ENCODE data around the gene HECTD1. TPM values are rescaled to one million over a fixed set of nuclear protein-coding genes. Genes with fewer than 3 reads are reported as not detected.
A peak's percentile ranks its signal among the peaks of the same experiment; 100 is the strongest.
"Not testable (repeated sequence)": the region's sequence is repeated elsewhere in the genome, so short reads cannot be mapped to it uniquely, and the experiment has no call there.

HECTD1 gene
- total RNA-seq, 1 donor from 2014 or later, result 234 TPM

DNA sequence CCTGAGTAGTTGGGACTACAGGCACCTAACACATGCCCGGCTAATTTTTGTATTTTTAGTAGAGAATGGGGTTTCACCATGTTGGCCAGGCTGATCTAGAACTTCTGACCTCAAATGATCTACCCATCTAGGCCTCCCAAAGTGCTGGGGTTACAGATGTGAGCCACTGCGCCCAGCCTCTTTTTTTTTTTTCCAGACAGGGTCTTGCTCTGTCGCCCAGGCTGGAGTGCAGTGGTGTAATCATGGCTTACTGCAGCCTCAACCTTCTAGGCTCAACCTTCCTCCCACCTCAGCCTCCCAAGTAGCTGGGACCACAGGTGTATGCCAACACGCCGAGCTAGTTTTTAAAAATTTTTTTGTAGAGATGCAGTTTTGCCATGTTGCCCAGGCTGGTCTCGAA is 25.6 kb downstream of the HECTD1 start:
- not testable (repeated sequence) for H3K4me3 ChIP-seq (ENCODE audit: low read length in 3 of 3); H3K27me3 ChIP-seq (ENCODE audit: control insufficient read depth in 3 of 3, insufficient read depth in 3 of 3, low read length in 3 of 3); H3K27ac ChIP-seq (ENCODE audit: low read depth, low read length); H3K9ac ChIP-seq (ENCODE audit: low read depth in 1 of 3, low read length in 3 of 3); H3K4me1 ChIP-seq (ENCODE audit: control insufficient read depth in 3 of 3, insufficient read depth in 3 of 3, low read length in 3 of 3); H3K9me3 ChIP-seq (ENCODE audit: control insufficient read depth in 3 of 3, low read length in 3 of 3); H3K36me3 ChIP-seq (ENCODE audit: control insufficient read depth in 3 of 3, insufficient read depth in 3 of 3, low read length in 3 of 3)

DNA sequence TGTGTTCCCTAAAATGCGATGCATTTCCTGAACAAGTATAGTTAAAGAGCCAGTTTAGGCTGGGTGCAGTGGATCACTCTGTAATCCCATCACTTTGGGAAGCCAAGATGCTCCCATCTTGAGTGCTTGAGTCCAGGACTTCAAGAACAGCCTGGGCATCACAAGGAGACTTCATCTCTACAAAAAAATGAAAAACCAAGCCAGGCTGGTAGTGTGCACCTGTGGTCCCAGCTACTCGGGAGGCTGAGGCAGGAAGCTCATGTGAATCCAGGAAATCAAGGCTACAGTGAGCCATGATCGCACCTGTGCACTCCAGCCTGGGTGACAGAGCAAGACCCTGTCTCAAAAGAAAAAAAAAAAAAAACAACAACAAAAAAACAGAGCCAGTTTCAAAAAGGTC is 26.3 kb downstream of the HECTD1 start:
- H3K9ac ChIP-seq (ENCODE audit: low read depth in 1 of 3, low read length in 3 of 3), result no peak overlapping the region
- H3K4me1 ChIP-seq (ENCODE audit: control insufficient read depth in 3 of 3, insufficient read depth in 3 of 3, low read length in 3 of 3), result no peaks in the 10 kb centered on the region
- H3K9me3 ChIP-seq (ENCODE audit: control insufficient read depth in 3 of 3, low read length in 3 of 3), result no peaks in the 10 kb centered on the region
- no peak overlapping the region for H3K4me3 ChIP-seq (ENCODE audit: low read length in 3 of 3)
- H3K27me3 ChIP-seq (ENCODE audit: control insufficient read depth in 3 of 3, insufficient read depth in 3 of 3, low read length in 3 of 3), result no peaks in the 10 kb centered on the region
- peaks cover 5 to 11% (median 5%) of the 10 kb centered on the region in 3 donors for H3K36me3 ChIP-seq (ENCODE audit: control insufficient read depth in 3 of 3, insufficient read depth in 3 of 3, low read length in 3 of 3)
- no peak overlapping the region for H3K27ac ChIP-seq (ENCODE audit: low read depth, low read length)

DNA sequence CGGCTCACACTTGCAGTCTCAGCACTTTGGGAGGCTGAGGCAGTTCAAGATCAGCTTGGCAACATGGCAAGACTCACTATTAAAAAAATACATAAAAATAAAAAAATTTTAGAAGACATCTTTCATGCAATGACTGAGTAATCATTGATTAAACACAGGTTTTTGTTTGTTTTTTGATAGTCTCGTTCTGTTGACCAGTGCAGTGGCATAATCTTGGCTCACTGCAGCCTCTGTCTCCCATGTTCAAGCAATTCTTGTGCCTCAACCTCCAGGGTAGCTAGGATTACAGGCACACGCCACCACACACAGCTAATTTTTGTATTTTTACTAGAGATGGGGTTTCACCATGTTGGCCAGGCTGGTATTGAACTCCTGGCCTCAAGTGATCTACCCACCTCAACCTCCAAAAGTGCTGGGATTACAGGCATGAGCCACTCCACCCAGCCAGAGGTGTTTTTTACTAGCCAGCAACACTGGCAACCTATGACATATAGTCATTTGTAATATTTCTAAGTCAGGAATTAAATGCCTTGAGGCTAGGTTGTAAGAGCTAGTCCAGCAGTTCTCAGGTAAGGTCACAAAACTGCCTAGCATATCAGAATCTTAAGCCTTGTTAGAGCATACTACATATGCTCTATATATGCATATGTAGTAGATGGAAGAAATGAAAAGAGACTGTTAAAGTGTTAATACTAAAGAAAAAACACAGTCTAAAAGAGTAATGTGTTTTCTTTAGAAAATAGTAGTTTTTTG is 27.1 kb downstream of the HECTD1 start:
- Histone ChIP-seq H3K4me1 (ENCODE audit: control insufficient read depth in 3 of 3, insufficient read depth in 3 of 3, low read length in 3 of 3) (no peaks in the 10 kb centered on the region), H3K9ac (ENCODE audit: low read depth in 1 of 3, low read length in 3 of 3) (no peak overlapping the region), H3K9me3 (ENCODE audit: control insufficient read depth in 3 of 3, low read length in 3 of 3) (no peaks in the 10 kb centered on the region), H3K27me3 (ENCODE audit: control insufficient read depth in 3 of 3, insufficient read depth in 3 of 3, low read length in 3 of 3) (no peaks in the 10 kb centered on the region), H3K36me3 (ENCODE audit: control insufficient read depth in 3 of 3, insufficient read depth in 3 of 3, low read length in 3 of 3) (peaks cover 5 to 15% (median 5%) of the 10 kb centered on the region in 3 donors), H3K4me3 (ENCODE audit: low read length in 3 of 3) (no peak overlapping the region), H3K27ac (ENCODE audit: low read depth, low read length) (no peak overlapping the region)

DNA sequence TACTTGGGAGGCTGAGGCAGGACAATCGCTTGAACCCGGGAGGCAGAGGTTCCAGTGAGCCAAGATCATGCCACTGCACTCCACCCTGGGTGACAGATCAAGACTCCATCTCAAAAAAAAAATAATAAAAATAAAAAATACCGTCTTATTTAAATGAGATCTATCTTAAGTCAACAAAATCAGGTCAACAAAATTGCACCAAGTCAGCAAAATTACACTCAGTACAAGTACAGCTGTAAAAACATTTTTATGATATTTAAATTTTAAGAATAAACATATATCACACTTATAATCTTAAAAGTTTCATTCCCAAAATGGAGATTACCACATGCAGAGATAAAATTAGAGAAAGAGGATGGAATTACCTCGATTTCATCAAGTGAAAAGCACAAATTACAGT is 33.2 kb downstream of the HECTD1 start:
- Histone ChIP-seq H3K9ac (ENCODE audit: low read depth in 1 of 3, low read length in 3 of 3) (no peak overlapping the region), H3K36me3 (ENCODE audit: control insufficient read depth in 3 of 3, insufficient read depth in 3 of 3, low read length in 3 of 3) (peaks cover 8 to 44% (median 39%) of the 10 kb centered on the region in 3 donors)

DNA sequence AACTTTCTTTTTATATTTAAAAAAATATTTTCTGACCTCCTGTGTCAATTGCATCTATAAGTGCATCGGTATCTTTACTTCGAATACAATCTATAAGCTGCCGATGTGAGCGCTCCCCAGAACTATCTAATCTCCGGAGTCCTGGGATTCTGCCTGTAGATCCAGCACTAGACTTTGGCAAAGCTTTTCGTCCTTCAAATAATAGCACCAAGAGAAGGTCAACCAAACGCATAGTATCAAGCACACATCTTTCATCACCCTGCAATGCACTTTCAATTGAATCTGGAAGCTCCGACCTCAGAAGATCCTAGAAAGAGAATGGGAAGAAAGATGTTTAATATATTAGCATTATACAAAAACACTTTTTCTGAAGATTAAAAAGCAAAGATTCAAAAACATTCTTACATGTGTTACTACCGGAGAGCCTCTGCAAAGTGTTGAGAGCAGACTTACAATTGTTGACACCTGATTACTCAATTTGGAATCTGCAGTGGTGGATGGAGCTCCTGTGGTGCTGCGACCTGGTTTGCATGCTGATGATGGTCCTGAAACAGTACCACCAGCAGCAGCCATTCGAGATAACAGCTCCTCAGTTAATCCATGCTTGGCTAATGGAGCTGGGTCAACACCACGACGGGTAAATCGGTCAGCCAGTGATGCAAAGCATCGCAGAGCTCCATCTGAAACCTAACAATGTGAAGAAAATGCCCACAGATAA is 34.3 kb downstream of the HECTD1 start:
- H3K27ac ChIP-seq (ENCODE audit: low read depth, low read length), result no peak overlapping the region
- H3K9ac ChIP-seq (ENCODE audit: low read depth in 1 of 3, low read length in 3 of 3), result no peak overlapping the region
- no peaks in the 10 kb centered on the region for H3K27me3 ChIP-seq (ENCODE audit: control insufficient read depth in 3 of 3, insufficient read depth in 3 of 3, low read length in 3 of 3)
- peaks cover 0 to 2% (median 0%) of the 10 kb centered on the region in 3 donors for H3K4me1 ChIP-seq (ENCODE audit: control insufficient read depth in 3 of 3, insufficient read depth in 3 of 3, low read length in 3 of 3)
- H3K9me3 ChIP-seq (ENCODE audit: control insufficient read depth in 3 of 3, low read length in 3 of 3), result no peaks in the 10 kb centered on the region
- H3K4me3 ChIP-seq (ENCODE audit: low read length in 3 of 3), result no peak overlapping the region
- peaks cover 8 to 50% (median 44%) of the 10 kb centered on the region in 3 donors for H3K36me3 ChIP-seq (ENCODE audit: control insufficient read depth in 3 of 3, insufficient read depth in 3 of 3, low read length in 3 of 3)

More for the DNA sequence above, 33.2 kb downstream of the HECTD1 start:
- Histone ChIP-seq H3K27me3 (ENCODE audit: control insufficient read depth in 3 of 3, insufficient read depth in 3 of 3, low read length in 3 of 3) (no peaks in the 10 kb centered on the region), H3K27ac (ENCODE audit: low read depth, low read length) (no peak overlapping the region), H3K4me3 (ENCODE audit: low read length in 3 of 3) (no peak overlapping the region), H3K4me1 (ENCODE audit: control insufficient read depth in 3 of 3, insufficient read depth in 3 of 3, low read length in 3 of 3) (peaks cover 0 to 2% (median 0%) of the 10 kb centered on the region in 3 donors), H3K9me3 (ENCODE audit: control insufficient read depth in 3 of 3, low read length in 3 of 3) (no peaks in the 10 kb centered on the region)

DNA sequence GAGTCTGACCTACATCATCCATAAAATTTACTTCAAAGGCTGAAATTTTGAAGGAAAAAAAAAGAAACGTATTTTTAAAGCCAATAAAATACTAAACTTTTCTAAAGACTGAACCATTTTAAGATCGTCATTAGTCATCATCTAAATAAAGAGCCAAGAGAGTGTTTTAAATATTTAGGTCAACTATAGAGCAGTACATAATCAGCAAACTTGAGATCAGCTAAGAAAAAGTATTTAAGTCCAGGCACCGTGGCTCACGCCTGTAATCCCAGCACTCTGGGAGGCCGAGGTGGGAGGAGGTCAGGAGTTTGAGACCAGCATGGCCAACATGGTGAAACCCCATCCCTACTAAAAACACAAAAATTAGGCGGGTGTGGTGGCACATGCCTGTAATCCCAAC is 35.5 kb downstream of the HECTD1 start:
- peaks cover 0 to 2% (median 0%) of the 10 kb centered on the region in 3 donors for H3K4me1 ChIP-seq (ENCODE audit: control insufficient read depth in 3 of 3, insufficient read depth in 3 of 3, low read length in 3 of 3)
- H3K27ac ChIP-seq (ENCODE audit: low read depth, low read length), result no peak overlapping the region
- H3K4me3 ChIP-seq (ENCODE audit: low read length in 3 of 3), result no peak overlapping the region
- no peaks in the 10 kb centered on the region for H3K27me3 ChIP-seq (ENCODE audit: control insufficient read depth in 3 of 3, insufficient read depth in 3 of 3, low read length in 3 of 3)
- no peaks in the 10 kb centered on the region for H3K9me3 ChIP-seq (ENCODE audit: control insufficient read depth in 3 of 3, low read length in 3 of 3)
- no peak overlapping the region for H3K9ac ChIP-seq (ENCODE audit: low read depth in 1 of 3, low read length in 3 of 3)
- H3K36me3 ChIP-seq (ENCODE audit: control insufficient read depth in 3 of 3, insufficient read depth in 3 of 3, low read length in 3 of 3), result peaks cover 14 to 54% (median 53%) of the 10 kb centered on the region in 3 donors

DNA sequence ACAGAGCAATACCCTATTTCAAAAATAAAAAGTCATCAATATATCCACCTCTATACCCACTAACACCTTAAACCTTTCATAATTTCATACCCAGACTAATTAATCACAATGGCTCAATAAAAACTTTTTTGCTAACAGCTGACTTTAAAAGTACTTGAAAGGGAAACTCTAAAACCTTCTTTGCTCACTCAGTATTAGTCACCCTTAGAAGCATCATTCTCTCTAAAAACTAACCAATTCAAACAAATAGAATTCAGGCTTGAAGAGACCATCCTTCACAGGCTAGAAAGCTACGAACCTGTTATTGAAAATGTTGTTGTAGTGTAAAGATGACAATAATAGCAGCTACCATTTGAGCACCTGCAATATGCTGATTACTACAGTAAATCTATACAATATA is 37.2 kb downstream of the HECTD1 start:
- H3K9me3 ChIP-seq (ENCODE audit: control insufficient read depth in 3 of 3, low read length in 3 of 3), result no peaks in the 10 kb centered on the region
- no peak overlapping the region for H3K9ac ChIP-seq (ENCODE audit: low read depth in 1 of 3, low read length in 3 of 3)
- H3K4me3 ChIP-seq (ENCODE audit: low read length in 3 of 3), result no peak overlapping the region

DNA sequence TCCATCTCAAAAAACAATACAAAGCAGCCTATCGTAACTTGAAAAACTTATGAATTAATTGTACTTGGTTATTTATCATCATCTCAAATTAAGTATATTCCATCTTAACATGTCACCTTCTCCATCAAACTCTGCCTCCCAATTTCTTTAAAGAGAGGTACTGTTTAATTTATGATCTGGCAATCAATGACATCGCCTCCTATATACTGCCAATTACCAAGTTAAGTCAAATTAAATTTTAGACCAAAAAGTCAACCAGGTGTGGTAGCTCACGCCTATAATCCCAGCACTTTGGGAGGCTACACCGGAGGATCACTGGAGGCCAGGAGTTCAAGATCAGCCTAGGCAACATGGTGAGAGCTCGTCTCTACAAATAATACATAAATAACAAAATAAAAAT is 37.7 kb downstream of the HECTD1 start:
- no peak overlapping the region for H3K27ac ChIP-seq (ENCODE audit: low read depth, low read length)
- H3K9ac ChIP-seq (ENCODE audit: low read depth in 1 of 3, low read length in 3 of 3), result no peak overlapping the region
- H3K4me3 ChIP-seq (ENCODE audit: low read length in 3 of 3), result no peak overlapping the region
- no peaks in the 10 kb centered on the region for H3K27me3 ChIP-seq (ENCODE audit: control insufficient read depth in 3 of 3, insufficient read depth in 3 of 3, low read length in 3 of 3)
- H3K4me1 ChIP-seq (ENCODE audit: control insufficient read depth in 3 of 3, insufficient read depth in 3 of 3, low read length in 3 of 3), result peaks cover 0 to 11% (median 2%) of the 10 kb centered on the region in 3 donors
- peaks cover 22 to 63% (median 54%) of the 10 kb centered on the region in 3 donors for H3K36me3 ChIP-seq (ENCODE audit: control insufficient read depth in 3 of 3, insufficient read depth in 3 of 3, low read length in 3 of 3)
- H3K9me3 ChIP-seq (ENCODE audit: control insufficient read depth in 3 of 3, low read length in 3 of 3), result no peaks in the 10 kb centered on the region

More for the DNA sequence above, 37.2 kb downstream of the HECTD1 start:
- H3K27ac ChIP-seq (ENCODE audit: low read depth, low read length), result no peak overlapping the region
- peaks cover 0 to 6% (median 2%) of the 10 kb centered on the region in 3 donors for H3K4me1 ChIP-seq (ENCODE audit: control insufficient read depth in 3 of 3, insufficient read depth in 3 of 3, low read length in 3 of 3)
- no peaks in the 10 kb centered on the region for H3K27me3 ChIP-seq (ENCODE audit: control insufficient read depth in 3 of 3, insufficient read depth in 3 of 3, low read length in 3 of 3)
- peaks cover 22 to 60% (median 58%) of the 10 kb centered on the region in 3 donors for H3K36me3 ChIP-seq (ENCODE audit: control insufficient read depth in 3 of 3, insufficient read depth in 3 of 3, low read length in 3 of 3)

DNA sequence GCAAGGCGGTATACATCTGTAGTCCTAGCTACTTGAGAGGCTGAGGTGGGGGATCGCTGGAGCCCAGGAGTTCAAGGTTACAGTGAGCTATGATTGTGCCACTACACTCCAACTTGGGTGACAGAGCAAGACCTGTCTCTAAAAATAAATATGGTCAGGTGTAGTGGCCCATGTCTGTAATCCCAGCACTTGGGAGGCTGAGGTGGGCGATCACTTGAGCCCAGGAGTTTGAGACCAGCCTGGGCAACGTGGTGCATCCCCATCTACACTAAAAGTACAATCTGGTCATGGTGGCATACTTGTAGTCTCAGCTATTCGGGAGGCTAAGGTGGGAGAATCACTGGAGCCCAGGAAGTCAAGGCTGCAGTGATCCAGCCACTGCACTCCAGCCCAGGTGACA is 40.6 kb downstream of the HECTD1 start:
- Histone ChIP-seq H3K9me3 (ENCODE audit: control insufficient read depth in 3 of 3, low read length in 3 of 3) (no peaks in the 10 kb centered on the region), H3K9ac (ENCODE audit: low read depth in 1 of 3, low read length in 3 of 3) (no peak overlapping the region), H3K4me1 (ENCODE audit: control insufficient read depth in 3 of 3, insufficient read depth in 3 of 3, low read length in 3 of 3) (peaks cover 0 to 11% (median under 1%) of the 10 kb centered on the region in 3 donors), H3K36me3 (ENCODE audit: control insufficient read depth in 3 of 3, insufficient read depth in 3 of 3, low read length in 3 of 3) (peaks cover 17 to 59% (median 58%) of the 10 kb centered on the region in 3 donors), H3K27ac (ENCODE audit: low read depth, low read length) (no peak overlapping the region), H3K27me3 (ENCODE audit: control insufficient read depth in 3 of 3, insufficient read depth in 3 of 3, low read length in 3 of 3) (no peaks in the 10 kb centered on the region), H3K4me3 (ENCODE audit: low read length in 3 of 3) (no peak overlapping the region)

DNA sequence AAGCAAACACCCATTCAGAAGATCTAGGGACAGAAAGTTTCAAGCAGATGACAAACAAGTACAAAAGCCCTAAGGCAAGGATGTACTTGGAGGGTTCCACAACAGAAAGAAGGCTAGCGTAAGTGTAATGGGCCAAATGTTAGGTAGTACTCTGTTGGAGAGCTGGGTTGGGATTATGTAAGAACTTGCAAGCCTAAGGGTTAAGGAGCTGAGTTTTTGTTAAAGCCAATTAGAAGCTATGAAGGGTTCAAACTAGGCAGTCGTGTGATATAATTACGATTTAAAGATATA is 41.4 kb downstream of the HECTD1 start:
- peaks cover 17 to 59% (median 58%) of the 10 kb centered on the region in 3 donors for H3K36me3 ChIP-seq (ENCODE audit: control insufficient read depth in 3 of 3, insufficient read depth in 3 of 3, low read length in 3 of 3)
- H3K27me3 ChIP-seq (ENCODE audit: control insufficient read depth in 3 of 3, insufficient read depth in 3 of 3, low read length in 3 of 3), result no peaks in the 10 kb centered on the region
- no peaks in the 10 kb centered on the region for H3K9me3 ChIP-seq (ENCODE audit: control insufficient read depth in 3 of 3, low read length in 3 of 3)
- peak overlapping the region; percentile 55 for H3K27ac ChIP-seq (ENCODE audit: low read depth, low read length)
- peaks cover 0 to 11% (median 0%) of the 10 kb centered on the region in 3 donors for H3K4me1 ChIP-seq (ENCODE audit: control insufficient read depth in 3 of 3, insufficient read depth in 3 of 3, low read length in 3 of 3)
- H3K4me3 ChIP-seq (ENCODE audit: low read length in 3 of 3), result no peak overlapping the region
- no peak overlapping the region for H3K9ac ChIP-seq (ENCODE audit: low read depth in 1 of 3, low read length in 3 of 3)

Measured in skeletal muscle tissue (tissue), 4 donors.